Activated CD8-positive, alpha-beta memory T cell treated with anti-CD3 and anti-CD28 coated beads for 1 hour (primary cell): ENCODE results near the gene AFDN.
"Not testable (repeated sequence)": the region's sequence is repeated elsewhere in the genome, so short reads cannot be mapped to it uniquely, and the experiment has no call there.

Source experiments
- DNase-seq, 2 donors: peaks; one replicate each; pipeline ENCODE4 v3.0.0-alpha.2; 2020; ENCODE audit warnings: low read depth in 1 of 2; ENCODE audit errors: extremely low read depth in 1 of 2

Gene AFDN

GRCh38 chr6:167993169-167993568 is 166.5 kb downstream of the AFDN start:
- no peak for DNase-seq

DNA sequence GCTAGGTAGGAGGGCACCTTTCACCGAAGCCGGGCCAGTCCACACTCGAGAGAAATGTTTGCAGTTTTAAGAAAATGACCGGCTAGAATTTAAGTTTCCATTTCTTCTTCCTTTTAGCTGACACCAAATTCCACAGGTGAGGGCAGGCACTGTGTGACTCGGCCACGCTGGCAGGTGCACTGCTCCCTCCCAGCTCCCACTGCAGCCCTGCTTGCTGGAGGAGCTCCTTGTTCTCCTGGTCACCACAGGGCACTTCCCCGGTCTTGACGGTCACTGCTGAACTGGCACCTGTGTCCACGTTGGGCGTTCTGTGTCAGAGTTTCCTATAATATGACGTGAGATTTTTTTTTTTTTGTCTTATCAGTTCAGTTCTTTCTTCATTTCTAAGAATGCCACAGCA is 167.1 kb downstream of the AFDN start:
- DNase-seq = no peak

GRCh38 chr6:167995302-167995701 is 168.6 kb downstream of the AFDN start:
- no peak for DNase-seq

DNA sequence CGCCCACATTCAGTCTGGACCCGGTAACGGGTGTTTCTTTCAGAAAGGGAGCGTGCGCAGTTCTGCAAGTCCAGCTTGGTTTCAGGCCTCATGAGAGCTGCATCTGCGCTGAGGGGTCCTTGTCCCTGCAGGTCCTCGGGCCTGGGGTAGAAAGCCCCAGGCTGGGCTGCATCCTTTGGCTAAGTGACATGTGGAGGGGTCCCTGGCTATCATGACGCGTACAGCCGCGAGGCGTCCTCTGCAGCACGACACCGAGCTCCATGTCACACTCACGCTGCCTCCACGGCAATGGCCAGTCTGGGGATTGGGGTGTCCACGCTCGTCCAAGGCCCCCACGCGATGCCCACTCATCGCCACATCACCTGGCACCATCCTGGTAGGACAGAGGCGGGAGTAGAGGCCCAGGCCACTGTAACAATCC is 169.0 kb downstream of the AFDN start:
- DNase-seq = no peak

GRCh38 chr6:167996424-167997199 is 169.9 kb downstream of the AFDN start:
- DNase-seq = no peak

DNA sequence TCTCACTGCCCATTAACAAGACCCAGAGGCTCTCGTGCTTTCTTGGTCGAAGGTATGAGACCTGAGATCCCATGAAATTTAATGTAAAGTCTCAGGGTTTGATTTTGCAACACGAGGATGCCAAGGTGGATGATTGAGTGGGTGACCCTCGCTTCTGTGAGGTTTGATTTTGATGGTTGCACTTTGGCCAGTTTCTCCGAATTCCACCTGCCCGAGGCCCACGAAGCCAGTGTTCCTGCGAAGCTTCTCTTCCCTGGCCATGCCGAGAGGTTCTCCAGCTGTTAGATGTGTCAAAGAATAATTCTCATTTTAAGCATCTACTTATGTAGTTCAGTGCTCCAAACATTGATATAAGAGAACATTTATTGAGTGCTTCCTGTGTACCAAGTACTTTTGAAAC is 170.9 kb downstream of the AFDN start, which contains the start of gene KIF25:
Gene KIF25 (plus strand): TSS at position 30 of the 400 bp plus-strand sequence. CDS start 31,915 bp downstream, outside the sequence.
- DNase-seq = no peak

GRCh38 chr6:167998215-167998614 is 171.5 kb downstream of the AFDN start:
- no peak for DNase-seq

DNA sequence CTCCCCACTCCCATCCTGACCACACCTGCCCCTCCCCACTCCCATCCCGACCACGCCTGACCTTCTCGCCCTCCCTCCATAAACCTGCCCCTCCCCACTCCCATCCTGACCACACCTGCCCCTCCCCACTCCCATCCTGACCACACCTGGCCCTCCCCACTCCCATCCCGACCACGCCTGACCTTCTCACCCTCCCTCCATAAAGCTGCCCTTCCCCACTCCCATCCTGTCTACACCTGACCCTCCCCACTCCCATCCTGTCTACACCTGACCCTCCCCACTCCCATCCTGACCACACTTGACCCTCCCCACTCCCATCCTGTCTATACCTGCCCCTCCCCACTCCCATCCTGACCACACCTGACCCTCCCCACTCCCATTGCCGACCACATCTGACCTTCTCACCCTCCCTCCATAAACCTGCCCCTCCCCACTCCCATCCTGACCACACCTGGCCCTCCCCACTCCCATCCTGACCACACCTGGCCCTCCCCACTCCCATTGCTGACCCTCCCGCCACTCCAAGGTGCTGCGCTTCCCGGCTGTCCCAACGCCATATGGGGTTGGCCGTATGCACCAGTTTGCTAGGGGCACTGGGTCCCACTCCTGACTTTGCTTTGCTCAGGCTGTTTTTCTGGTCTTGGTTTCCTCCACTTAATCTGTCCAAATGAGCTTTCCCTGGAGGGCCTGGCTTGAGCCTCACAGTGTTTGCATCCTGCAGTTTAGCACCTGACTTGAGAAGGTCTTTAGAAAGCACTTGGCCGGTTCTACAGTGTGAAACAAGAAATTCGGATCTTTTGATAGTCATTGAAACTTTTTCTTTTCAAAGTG is 173.7 kb downstream of the AFDN start:
- DNase-seq = no peak

GRCh38 chr6:168001029-168001332 is 174.3 kb downstream of the AFDN start:
- DNase-seq = no peak

GRCh38 chr6:168001514-168001913 is 174.8 kb downstream of the AFDN start:
- DNase-seq = not testable (repeated sequence)

DNA sequence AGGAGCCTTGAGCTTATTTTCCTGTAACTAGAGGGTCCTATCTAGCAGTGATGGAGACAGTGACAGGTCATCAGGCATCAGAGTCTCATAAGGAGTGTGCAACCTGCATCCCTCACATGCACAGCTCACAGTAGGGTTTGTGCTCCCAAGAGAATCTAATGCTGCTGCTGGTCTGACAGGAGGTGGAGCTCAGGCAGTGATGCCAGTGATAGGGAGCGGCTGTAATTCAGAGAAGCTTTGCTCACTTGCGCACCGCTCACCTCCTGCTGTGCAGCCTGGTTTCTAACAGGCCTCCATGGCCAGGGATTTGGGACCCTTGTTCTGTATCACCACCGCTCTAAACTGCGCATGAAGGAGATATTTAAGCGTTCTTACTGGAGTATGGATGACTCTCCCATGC is 176.1 kb downstream of the AFDN start:
- no peak for DNase-seq

GRCh38 chr6:168004023-168004422 is 177.3 kb downstream of the AFDN start:
- no peak for DNase-seq

DNA sequence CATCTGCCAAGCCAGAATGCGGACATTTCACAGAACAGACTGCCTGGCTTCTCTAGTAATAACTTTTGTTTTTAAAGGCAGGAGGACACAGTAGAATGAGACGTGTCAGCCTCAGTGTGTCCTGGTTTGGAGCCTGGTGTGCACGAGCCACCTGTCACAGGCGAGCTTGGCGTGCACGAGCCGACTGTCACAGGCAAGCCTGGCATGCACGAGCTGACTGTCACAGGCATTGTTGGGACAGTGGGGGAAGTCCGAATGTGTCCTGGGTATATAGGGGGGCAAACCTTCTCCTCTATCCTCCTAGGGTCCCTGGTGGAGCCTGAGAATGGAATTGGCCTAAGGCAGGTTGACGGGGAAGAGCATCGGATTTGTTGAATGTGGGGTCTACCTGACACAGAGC is 178.2 kb downstream of the AFDN start:
- DNase-seq = no peak

DNA sequence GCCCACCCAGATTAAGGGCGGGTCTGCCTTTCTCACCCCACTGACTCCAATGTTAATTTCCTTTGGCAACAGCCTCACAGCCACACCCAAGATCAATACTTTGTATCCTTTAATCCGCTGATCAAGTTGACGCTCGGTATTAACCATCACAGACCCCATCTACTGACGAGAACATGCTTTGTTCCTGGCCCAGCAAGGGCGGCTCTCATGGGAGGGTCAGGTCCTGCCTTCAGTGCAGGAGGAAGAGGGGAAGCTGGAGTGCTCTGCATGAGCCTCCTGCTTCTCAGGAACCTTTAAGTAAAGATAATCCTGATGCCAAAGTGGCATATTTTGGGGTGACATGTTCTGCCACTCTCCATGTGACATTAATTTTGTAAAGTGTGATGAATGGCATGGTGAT is 179.1 kb downstream of the AFDN start:
- no peak for DNase-seq

DNA sequence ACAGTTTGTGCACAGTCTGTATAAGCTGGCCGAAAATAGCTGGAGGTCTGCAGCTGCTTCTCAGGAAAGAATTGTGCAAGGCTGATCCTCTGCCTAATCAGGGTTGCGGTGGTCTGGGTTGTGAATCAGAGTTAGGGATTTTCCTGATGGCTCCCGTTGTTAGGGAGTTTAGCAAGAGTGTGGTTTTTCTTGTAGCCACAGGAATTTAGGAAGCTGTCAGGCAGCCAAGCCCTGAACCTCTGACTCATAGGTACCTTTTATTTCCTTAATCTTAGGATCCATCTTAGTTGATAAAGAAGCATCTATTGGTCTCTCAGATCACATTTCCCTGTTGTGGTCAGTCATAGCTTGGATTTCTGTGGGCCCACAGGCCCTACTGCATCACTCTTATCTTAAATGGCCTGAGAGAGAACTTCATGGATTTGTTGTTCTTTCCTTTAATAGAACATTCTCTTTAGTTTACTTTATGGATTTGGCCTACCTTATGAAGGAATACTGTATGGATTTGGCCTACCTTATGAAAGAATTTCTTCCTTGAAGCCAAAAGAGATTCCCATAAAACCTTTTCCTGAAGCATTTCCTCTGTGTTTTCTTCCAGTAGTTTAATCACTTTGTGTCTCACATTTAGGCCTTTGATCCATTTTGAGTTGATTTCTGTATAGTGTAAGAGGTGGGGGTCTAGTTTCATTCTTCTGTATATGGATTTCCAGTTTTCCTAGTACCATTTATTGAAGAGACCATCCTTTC is 181.1 kb downstream of the AFDN start:
- DNase-seq = no peak

DNA sequence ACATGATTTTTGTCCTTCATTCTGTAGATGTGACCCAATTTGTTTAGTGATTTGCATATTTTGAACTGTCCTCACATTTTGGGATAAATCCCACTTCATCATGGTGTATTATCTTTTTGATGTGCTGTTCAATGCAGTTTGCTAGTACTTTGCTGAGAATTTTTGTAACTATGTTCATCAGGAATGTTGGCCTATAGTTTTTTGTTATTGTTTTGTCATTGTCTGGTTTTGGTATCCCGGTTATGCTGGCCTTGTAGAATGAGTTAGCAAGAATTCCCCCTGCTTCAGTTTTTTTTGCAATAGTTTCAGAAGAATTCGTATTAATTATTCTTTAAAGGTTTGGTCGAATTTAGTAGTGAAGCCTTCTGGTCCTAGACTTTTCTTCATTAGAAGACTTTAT is 182.6 kb downstream of the AFDN start:
- no peak for DNase-seq

- no peak for DNase-seq
These were observed 184.6 kb downstream of the AFDN start for GRCh38 chr6:168011291-168011690.

DNA sequence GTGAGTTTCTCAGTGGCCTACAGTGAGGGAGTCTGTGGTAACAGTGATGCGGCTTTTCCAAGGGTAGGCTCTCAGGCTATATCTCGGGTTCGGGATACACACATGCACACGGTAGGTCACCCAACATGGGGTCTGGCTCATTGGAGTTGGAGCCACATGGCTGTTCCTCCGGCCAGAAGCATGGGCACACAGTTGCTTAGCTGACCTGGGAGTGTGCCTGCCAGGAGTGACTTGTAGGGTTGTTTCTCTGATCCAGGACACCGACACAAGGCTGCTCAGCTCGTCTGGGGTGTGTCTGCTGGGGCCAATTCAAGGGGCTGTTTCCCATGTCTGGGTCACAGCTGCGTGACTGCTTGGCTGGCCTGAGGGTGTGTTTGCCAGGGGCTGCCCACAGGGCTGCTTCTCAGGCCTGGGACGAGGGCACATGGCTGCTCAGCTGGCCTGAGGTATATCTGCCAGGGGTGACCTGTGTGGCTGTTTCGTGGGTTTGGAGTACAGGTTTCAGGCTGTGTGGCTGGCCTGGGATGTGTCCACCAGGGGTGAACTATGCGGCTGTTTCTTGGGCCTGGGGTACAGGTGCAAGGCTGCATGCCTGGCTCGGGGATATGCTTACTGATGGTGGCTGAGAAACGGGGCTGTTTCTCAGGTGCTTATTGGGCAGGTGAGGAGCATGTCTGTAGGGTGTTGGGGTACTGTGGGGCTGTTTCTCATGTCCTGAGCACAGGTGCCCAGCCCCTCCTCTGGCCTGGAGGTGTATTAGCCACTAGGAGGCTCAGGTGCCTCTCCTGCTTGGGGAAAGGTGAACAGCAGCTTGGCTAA is 185.9 kb downstream of the AFDN start:
- no peak for DNase-seq

GRCh38 chr6:168013250-168013915 is 186.7 kb downstream of the AFDN start:
- DNase-seq = no peak

GRCh38 chr6:168014428-168014827 is 187.7 kb downstream of the AFDN start:
- no peak for DNase-seq
